T follicular helper cell (primary cell): Measurements from ENCODE around the gene RREB1.
A peak's percentile ranks its signal among the peaks of the same experiment; 100 is the strongest.

Experiments used
- DNase-seq: peaks from one replicate; pipeline ENCODE4 v3.0.0-alpha.2; 2020; ENCODE audit warnings: low read depth

The RREB1 gene

GRCh38 chr6:7224731-7225130 lies 117.0 kb downstream of the RREB1 start:
- no peak for DNase-seq

DNA sequence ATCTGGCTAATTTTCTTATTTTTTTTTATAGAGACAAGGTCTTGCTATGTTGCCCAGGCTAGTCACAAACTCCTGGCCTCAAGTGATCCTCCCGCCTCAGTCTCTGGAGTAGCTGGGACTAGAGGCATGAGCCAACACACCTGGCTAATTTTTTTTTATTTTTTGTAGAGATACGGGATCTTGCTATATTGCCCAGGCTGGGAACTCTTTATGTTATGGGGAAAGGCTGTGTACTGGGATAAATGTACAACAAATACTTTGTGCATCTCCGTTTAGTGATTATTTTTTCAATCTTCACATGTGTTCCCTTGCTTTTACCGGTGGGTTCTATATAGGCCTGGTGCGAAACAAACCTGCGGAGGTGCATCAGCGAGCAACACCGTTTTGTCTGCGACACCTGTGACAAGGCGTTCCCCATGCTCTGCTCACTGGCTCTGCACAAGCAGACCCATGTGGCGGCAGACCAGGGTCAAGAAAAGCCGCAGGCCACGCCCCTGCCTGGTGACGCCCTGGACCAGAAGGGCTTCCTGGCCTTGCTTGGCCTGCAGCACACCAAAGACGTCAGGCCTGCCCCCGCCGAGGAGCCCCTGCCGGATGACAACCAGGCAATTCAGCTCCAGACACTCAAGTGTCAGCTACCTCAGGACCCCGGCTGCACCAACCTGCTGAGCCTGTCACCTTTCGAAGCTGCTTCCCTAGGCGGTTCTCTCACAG lies 121.1 kb downstream of the RREB1 start:
- DNase-seq, result no peak

DNA sequence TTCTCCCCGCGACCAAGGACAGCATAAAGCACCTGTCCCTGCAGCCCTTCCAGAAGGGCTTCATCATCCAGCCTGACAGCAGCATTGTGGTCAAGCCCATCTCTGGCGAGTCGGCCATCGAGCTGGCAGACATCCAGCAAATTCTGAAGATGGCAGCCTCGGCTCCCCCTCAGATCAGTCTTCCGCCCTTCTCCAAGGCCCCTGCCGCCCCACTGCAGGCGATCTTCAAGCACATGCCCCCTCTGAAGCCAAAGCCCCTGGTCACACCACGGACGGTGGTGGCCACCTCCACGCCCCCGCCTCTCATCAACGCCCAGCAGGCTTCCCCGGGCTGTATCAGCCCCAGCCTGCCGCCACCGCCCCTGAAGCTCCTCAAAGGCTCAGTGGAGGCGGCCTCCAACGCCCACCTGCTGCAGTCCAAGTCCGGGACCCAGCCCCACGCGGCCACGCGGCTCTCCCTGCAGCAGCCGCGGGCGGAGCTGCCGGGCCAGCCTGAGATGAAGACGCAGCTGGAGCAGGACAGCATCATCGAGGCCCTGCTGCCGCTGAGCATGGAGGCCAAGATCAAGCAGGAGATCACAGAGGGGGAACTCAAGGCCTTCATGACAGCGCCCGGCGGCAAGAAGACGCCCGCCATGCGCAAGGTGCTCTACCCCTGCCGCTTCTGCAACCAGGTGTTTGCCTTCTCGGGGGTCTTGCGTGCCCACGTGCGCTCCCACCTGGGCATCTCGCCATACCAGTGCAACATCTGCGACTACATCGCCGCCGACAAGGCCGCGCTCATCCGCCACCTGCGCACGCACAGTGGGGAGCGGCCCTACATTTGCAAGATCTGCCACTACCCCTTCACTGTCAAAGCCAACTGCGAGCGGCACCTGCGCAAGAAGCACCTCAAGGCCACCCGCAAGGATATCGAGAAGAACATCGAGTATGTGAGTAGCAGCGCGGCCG lies 121.9 kb downstream of the RREB1 start:
- no peak for DNase-seq

DNA sequence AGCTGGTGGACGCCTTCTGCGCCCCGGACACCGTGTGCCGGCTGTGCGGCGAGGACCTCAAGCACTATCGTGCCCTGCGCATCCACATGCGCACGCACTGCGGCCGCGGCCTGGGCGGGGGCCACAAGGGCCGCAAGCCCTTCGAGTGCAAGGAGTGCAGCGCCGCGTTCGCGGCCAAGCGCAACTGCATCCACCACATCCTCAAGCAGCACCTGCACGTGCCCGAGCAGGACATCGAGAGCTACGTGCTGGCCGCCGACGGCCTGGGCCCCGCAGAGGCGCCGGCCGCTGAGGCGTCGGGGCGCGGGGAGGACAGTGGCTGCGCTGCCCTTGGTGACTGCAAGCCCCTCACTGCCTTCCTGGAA lies 122.5 kb downstream of the RREB1 start:
- no peak for DNase-seq

- DNase-seq, result no peak
Observed at GRCh38 chr6:7230956-7231713, 123.4 kb downstream of the RREB1 start.

DNA sequence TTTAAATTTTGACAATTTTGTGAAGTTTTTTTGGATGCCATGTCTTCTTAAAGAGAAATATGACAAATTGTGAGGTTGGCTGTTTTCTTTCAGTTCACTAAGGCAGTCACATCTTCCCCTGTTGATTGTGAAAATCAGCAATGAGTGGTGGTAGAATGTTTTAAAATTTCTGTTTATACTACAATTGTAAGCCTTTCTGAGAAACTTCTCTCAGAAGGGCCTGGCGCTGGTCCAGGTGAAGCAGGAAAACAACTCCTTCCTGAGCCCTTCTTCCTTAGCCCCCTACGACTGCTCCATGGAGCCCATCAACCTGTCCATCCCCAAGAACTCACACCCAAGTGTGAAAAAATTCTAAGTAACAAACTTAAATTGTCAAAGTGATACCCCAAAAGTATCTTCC lies 124.6 kb downstream of the RREB1 start:
- no peak for DNase-seq

- DNase-seq, result no peak
Observed at GRCh38 chr6:7234547-7234946, 126.8 kb downstream of the RREB1 start.

- DNase-seq, result no peak
Observed at GRCh38 chr6:7235712-7236305, 128.0 kb downstream of the RREB1 start.

GRCh38 chr6:7236306-7237209 lies 128.8 kb downstream of the RREB1 start:
- DNase-seq, result no peak

DNA sequence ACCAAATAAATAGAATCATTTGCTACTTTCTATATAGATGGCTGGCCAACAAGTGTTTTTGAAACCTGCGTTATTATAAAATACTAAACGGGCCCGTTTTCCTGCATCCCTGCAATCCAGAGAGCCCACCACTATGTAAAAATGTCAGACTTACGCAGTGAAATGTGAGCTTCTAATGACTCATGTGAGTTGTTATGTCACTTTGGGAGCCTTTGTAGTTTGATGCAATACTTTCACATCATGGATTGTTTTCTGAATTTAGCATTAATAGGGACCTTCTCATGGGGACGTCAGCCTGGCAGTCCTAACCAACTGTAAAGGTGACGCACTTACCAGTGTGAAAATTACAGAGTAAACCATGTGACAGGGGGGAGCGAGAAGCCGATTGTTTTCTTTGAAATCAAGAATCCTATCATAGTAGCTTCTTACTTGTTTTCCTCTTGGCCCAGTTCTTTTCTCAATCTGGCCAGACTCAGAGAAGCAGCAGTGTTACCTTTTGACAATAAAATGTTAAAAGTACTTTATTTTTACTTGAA lies 130.0 kb downstream of the RREB1 start:
- no peak for DNase-seq

DNA sequence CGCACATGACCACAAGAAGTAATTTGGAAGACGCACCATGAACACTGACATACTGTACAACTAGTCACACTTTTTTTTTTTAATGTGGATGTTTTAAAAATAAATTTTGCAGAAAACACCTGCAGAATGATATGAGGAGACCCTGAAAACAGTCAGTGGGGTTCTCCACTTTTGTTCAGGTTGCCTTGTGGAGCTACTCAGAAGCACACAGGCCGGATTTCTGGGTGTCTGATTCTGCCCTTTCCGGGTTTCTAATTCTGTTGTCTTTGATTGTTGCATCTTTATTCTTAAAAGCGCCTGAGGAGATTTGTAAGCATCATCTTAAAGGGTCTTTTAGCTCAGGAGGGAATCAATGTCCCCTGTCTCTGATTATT lies 130.8 kb downstream of the RREB1 start:
- DNase-seq, result no peak

DNA sequence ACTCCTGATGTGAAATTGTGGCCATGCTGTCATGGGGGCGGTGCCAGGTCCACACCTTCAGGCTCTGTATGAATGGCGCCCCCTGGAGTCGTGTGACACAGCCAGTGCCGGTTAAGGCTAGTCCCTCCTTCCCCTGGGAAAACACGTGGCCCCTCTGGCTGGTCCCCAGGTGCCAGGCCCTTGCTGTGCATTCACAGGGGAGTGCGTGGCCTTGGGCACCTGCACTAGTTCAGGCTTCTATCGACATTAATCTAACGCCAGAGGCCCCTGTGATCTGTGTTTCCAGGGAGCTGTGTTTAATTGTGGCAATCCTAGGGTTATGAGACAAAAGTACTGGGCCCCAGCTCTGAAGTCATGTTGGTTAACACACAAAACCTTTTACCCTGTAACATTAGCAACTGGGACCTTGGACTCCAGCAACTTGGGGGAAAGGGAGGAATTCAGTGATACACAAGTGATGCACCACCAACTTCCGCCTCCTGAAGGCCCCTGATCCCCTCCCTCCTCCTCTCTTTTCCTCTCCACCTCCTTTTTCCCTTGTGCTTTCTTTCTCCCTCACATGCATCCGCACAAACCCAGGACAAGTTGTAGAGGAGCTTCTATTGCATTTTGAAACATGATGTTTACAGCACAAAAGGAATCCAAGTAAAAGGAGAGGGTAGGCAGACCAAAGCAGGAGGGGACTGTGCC lies 131.3 kb downstream of the RREB1 start:
- peak; percentile 60 for DNase-seq

DNA sequence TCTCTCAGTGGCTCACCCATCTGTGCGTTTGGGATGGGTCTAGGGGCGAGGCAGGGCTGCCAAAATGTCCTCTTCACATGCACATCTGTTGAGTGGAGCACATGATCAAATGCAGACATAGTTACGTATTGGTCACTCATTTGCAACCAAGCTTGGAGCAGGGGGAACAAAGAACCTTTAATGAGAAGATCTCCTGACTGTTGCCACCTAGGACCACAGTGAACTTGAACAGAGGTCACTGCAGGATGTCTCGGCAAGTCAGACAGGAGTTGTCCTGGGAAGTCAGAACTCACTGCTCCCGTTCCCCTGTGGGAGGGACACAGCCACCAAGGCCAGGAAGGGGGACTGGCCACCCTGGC lies 131.8 kb downstream of the RREB1 start:
- DNase-seq, result no peak

- DNase-seq, result no peak
Observed at GRCh38 chr6:7240351-7240750, 132.6 kb downstream of the RREB1 start.

GRCh38 chr6:7241160-7241559 lies 133.4 kb downstream of the RREB1 start:
- no peak for DNase-seq

DNA sequence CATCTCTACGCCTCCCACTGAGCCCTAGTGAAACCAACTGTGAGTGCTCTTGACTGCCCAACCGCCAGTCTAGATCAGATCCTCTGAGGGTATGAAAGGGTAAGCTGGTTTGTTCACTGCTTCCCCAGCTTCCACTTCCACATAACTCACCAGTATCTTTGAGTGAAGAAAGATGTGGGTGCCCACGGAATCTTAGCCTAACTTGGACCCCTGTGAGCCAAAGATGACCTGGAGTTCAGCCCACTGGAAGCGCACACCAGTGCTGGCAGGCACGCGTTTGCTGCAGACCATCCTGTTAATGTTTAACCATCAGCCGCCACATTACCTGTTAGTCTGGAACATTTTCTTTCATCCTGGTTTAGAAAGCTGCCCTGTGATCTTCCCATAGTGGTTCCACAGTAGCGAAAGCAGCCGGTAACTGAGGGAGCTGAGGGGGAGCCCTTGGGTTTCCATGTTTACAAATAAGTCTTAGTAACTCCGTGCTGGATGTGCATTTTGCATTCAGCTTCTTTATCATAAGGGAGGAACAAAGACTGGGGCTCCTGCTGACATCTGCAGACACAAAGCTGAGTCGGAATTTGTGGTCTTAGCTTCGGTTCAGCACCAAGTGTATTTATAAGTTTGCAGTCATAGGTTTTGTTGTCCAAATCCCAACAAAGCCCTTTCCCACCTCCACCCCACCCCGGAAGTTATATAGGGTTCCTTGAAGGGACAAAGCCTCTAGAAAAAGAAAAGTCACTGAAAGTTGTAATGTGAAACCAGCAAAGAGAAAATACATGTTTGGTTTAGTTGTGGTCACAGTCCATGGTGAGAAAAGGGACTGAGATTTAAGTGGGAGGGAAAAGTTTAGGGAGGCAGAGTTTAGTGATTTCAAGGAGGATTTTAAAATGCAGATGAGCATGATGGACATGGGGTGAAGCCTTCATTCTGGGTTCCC lies 134.2 kb downstream of the RREB1 start:
- DNase-seq, result no peak

GRCh38 chr6:7242835-7243178 lies 135.0 kb downstream of the RREB1 start:
- no peak for DNase-seq

DNA sequence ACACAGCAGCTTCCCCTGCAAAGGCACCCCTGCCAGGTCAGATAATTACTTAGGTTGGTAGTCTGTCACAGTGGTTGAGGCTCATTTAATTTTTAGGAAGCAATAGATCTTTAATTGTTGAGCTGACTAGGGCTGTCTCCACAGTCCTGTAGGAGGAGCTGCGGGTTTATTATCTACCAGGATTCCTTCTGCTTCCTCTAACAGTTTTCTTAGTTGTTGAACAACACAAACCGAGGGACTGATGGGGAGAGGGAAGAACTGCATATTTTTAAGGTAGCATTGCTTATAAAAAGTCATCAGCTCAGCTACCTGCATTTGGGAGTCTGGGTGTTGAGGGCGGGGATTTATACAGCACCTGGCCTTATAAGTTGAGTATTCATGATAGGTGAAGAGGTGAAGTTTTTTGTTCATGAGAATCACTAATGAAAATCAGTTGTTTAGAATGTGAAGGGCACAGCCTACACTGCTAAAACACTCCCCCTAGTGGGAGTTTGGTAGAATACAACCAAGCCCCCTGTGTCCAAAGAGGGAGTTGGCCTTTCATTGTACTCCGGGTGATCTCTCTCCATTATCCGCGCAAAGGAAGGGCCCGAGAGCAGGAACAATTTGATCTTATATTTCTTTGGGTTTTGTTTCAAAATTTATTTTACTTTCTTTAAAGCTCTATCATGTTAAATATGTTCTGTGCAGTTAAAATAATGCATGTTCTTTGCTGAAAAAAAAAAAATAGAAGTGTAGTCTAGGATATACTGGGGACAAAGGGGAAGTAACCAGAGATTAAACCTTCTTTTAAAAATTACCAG lies 135.6 kb downstream of the RREB1 start:
- DNase-seq, result peak; percentile 22
